ENCODE results near the gene FAM3C. TPM values are rescaled to one million over a fixed set of nuclear protein-coding genes. Genes with fewer than 3 reads are reported as not detected.

FAM3C gene
- total and polyA plus RNA-seq, 10 of the 15 experiments (the other 5 are each of a cell fraction or from before 2014, with no cell fraction given): 11.0 to 110 (median 27.8) TPM

DNA sequence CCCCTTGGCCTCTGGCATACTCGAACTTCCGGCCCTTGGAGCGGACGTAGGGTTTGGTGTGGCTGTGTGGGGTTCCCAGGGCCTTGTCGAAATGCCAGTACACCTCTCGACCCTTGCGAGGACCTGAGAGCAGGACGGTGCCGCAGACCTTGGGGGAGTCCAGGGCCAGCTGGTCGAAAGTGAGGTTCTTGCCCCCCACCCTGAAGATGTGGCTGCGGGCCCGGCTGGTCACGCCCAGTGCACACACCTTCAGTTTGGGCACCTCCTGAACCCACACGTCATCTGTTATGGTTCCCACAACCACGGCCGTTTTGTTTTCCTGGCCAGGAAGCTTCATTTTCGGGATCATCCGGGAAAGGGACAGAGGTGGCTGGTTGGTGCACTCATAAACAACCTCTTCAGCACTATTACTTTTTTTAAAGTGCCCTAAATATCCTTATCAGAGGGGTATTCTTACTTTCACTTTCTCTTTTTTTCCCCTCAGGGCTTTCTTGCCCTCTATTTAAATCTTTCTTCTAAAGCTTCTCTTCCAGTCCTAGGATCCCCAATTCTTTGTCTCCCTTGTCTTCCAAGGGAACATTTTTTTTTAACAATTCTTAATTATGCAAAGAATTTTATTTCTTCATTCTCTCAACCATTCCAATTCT is 44.9 kb upstream of the FAM3C start (continued):
- TF ChIP-seq, protein P1, sequence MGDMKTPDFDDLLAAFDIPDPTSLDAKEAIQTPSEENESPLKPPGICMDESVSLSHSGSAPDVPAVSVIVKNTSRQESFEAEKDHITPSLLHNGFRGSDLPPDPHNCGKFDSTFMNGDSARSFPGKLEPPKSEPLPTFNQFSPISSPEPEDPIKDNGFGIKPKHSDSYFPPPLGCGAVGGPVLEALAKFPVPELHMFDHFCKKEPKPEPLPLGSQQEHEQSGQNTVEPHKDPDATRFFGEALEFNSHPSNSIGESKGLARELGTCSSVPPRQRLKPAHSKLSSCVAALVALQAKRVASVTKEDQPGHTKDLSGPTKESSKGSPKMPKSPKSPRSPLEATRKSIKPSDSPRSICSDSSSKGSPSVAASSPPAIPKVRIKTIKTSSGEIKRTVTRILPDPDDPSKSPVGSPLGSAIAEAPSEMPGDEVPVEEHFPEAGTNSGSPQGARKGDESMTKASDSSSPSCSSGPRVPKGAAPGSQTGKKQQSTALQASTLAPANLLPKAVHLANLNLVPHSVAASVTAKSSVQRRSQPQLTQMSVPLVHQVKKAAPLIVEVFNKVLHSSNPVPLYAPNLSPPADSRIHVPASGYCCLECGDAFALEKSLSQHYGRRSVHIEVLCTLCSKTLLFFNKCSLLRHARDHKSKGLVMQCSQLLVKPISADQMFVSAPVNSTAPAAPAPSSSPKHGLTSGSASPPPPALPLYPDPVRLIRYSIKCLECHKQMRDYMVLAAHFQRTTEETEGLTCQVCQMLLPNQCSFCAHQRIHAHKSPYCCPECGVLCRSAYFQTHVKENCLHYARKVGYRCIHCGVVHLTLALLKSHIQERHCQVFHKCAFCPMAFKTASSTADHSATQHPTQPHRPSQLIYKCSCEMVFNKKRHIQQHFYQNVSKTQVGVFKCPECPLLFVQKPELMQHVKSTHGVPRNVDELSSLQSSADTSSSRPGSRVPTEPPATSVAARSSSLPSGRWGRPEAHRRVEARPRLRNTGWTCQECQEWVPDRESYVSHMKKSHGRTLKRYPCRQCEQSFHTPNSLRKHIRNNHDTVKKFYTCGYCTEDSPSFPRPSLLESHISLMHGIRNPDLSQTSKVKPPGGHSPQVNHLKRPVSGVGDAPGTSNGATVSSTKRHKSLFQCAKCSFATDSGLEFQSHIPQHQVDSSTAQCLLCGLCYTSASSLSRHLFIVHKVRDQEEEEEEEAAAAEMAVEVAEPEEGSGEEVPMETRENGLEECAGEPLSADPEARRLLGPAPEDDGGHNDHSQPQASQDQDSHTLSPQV (IDR thresholded peaks at IDR 0.05): no peak
- no peak for TF ChIP-seq ZZZ3 (IDR thresholded peaks at IDR 0.05; ENCODE audit: control insufficient read depth, insufficient read length, low read depth)
- peak; percentile 22 for TF ChIP-seq MEF2B (IDR thresholded peaks at IDR 0.05; ENCODE audit: partially characterized antibody, poor library complexity, severe bottlenecking)
- TF ChIP-seq SMAD1 (IDR thresholded peaks at IDR 0.05; ENCODE audit: low read depth, partially characterized antibody): no peak
- TF ChIP-seq, protein P2, sequence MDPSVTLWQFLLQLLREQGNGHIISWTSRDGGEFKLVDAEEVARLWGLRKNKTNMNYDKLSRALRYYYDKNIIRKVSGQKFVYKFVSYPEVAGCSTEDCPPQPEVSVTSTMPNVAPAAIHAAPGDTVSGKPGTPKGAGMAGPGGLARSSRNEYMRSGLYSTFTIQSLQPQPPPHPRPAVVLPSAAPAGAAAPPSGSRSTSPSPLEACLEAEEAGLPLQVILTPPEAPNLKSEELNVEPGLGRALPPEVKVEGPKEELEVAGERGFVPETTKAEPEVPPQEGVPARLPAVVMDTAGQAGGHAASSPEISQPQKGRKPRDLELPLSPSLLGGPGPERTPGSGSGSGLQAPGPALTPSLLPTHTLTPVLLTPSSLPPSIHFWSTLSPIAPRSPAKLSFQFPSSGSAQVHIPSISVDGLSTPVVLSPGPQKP (IDR thresholded peaks at IDR 0.05; ENCODE audit: low read depth, low read length): no peak
- TF ChIP-seq, protein P3, sequence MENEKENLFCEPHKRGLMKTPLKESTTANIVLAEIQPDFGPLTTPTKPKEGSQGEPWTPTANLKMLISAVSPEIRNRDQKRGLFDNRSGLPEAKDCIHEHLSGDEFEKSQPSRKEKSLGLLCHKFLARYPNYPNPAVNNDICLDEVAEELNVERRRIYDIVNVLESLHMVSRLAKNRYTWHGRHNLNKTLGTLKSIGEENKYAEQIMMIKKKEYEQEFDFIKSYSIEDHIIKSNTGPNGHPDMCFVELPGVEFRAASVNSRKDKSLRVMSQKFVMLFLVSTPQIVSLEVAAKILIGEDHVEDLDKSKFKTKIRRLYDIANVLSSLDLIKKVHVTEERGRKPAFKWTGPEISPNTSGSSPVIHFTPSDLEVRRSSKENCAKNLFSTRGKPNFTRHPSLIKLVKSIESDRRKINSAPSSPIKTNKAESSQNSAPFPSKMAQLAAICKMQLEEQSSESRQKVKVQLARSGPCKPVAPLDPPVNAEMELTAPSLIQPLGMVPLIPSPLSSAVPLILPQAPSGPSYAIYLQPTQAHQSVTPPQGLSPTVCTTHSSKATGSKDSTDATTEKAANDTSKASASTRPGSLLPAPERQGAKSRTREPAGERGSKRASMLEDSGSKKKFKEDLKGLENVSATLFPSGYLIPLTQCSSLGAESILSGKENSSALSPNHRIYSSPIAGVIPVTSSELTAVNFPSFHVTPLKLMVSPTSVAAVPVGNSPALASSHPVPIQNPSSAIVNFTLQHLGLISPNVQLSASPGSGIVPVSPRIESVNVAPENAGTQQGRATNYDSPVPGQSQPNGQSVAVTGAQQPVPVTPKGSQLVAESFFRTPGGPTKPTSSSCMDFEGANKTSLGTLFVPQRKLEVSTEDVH (IDR thresholded peaks at IDR 0.05; ENCODE audit: low read depth, partially characterized antibody): no peak
- TF ChIP-seq, protein P4, sequence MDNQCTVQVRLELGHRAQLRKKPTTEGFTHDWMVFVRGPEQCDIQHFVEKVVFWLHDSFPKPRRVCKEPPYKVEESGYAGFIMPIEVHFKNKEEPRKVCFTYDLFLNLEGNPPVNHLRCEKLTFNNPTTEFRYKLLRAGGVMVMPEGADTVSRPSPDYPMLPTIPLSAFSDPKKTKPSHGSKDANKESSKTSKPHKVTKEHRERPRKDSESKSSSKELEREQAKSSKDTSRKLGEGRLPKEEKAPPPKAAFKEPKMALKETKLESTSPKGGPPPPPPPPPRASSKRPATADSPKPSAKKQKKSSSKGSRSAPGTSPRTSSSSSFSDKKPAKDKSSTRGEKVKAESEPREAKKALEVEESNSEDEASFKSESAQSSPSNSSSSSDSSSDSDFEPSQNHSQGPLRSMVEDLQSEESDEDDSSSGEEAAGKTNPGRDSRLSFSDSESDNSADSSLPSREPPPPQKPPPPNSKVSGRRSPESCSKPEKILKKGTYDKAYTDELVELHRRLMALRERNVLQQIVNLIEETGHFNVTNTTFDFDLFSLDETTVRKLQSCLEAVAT (IDR thresholded peaks at IDR 0.05): peak; percentile 69
- TF ChIP-seq NR2F1 (conservative IDR thresholded peaks at IDR 0.05): 0 out of 2 replicates have a peak, but pooled peaks have one; percentile 21
- TF ChIP-seq SREBF1 (IDR thresholded peaks at IDR 0.05; ENCODE audit: low read length): no peak
- no peak for TF ChIP-seq BACH1 (IDR thresholded peaks at IDR 0.05; ENCODE audit: borderline replicate concordance)
- no peak for TF ChIP-seq PML (IDR thresholded peaks at IDR 0.05; ENCODE audit: low read length)

All from GM12878 (cell line).